IMR-90 (cell line): Measurements from ENCODE around the gene IGHMBP2. TPM values are rescaled to one million over a fixed set of nuclear protein-coding genes. Genes with fewer than 3 reads are reported as not detected.
A peak's percentile ranks its signal among the peaks of the same experiment; 100 is the strongest.

Experiments
- ATAC-seq: fragments of 200-7000 bp; cut with Tn5 transposase; 2 replicates; pipeline ENCODE4 v1.9.1; 2020; ENCODE audit warnings: low read depth, mild to moderate bottlenecking, moderate library complexity
- BruUV-seq: library from RNA; stranded (reverse); fragments of 400-500 nt; replicated peaks from 2 replicates; lab custom pipeline; 2021; lab: Mats Ljungman, UMichigan
- CTCF ChIA-PET: fragments of 300-600 bp; formaldehyde crosslinking; extraction: SDS; loops from one replicate; lab custom pipeline; 2021; ENCODE audit warnings: antibody characterized with exemption; lab: Yijun Ruan, JAX
- POLR2A ChIA-PET: fragments of 300-600 bp; sonication (Branson Sonifier 250); formaldehyde crosslinking; loops from one replicate; lab custom pipeline; 2022; ENCODE audit warnings: antibody characterized with exemption; ENCODE audit not compliant: unreplicated experiment; lab: Charles Lee
- DNase-seq: peaks from one replicate; pipeline ENCODE4 v3.0.0; 2013
- H2AFZ ChIP-seq: replicated peaks from 2 replicates; pipeline ENCODE3; 2013; ENCODE audit warnings: low read length, mild to moderate bottlenecking; ENCODE audit not compliant: poor library complexity
- H2AK5ac ChIP-seq: 2 replicates; pipeline ENCODE4 v1.6.1; 2013; ENCODE audit warnings: low read depth, low read length, inconsistent platforms
- H2AK9ac ChIP-seq: replicated peaks from 2 replicates; pipeline ENCODE3; 2013; ENCODE audit warnings: mild to moderate bottlenecking, low read depth, low read length, moderate library complexity; ENCODE audit not compliant: poor library complexity
- H2BK120ac ChIP-seq: 2 replicates; pipeline ENCODE4 v1.6.1; 2013; ENCODE audit warnings: low read depth, low read length, inconsistent platforms
- H2BK15ac ChIP-seq: 3 replicates; pipeline ENCODE4 v1.6.1; 2013; ENCODE audit warnings: low read depth, low read length, inconsistent platforms
- H2BK20ac ChIP-seq: 2 replicates; pipeline ENCODE4 v1.6.1; 2013; ENCODE audit warnings: low read depth, mild to moderate bottlenecking, inconsistent platforms, low read length, moderate library complexity
- H2BK5ac ChIP-seq: 2 replicates; pipeline ENCODE4 v1.6.1; 2013; ENCODE audit warnings: mild to moderate bottlenecking, low read depth, low read length, inconsistent platforms; ENCODE audit not compliant: poor library complexity, severe bottlenecking
- H3K14ac ChIP-seq: replicated peaks from 2 replicates; pipeline ENCODE4 v1.6.1; 2013; ENCODE audit warnings: low read depth, low read length, inconsistent platforms
- H3K18ac ChIP-seq: 2 replicates; pipeline ENCODE4 v1.6.1; 2013; ENCODE audit warnings: low read depth, low read length, control low read depth
- H3K23ac ChIP-seq: 2 replicates; pipeline ENCODE4 v1.6.1; 2013; ENCODE audit warnings: low read depth, low read length, inconsistent platforms
- H3K27ac ChIP-seq: 2 replicates; pipeline ENCODE4 v1.5.1; 2013; ENCODE audit warnings: mild to moderate bottlenecking, control low read depth, low read length; ENCODE audit not compliant: insufficient read depth
- H3K27me3 ChIP-seq: 2 replicates; pipeline ENCODE4 v1.6.1; 2013; ENCODE audit warnings: low read length; ENCODE audit not compliant: control insufficient read depth, insufficient read depth
- H3K36me3 ChIP-seq: 2 replicates; pipeline ENCODE4 v1.6.1; 2013; ENCODE audit warnings: low read length, mixed read lengths; ENCODE audit not compliant: control insufficient read depth, insufficient read depth
- H3K4ac ChIP-seq: 2 replicates; pipeline ENCODE4 v1.6.1; 2013; ENCODE audit warnings: low read depth, low read length, inconsistent platforms
- H3K4me1 ChIP-seq: 2 replicates; pipeline ENCODE4 v1.6.1; 2013; ENCODE audit warnings: low read length, mixed read lengths; ENCODE audit not compliant: control insufficient read depth, insufficient read depth
- H3K4me2 ChIP-seq: 2 replicates; pipeline ENCODE4 v1.6.1; 2013; ENCODE audit warnings: low read depth, mild to moderate bottlenecking, control low read depth, low read length, moderate library complexity
- H3K4me3 ChIP-seq: 2 replicates; pipeline ENCODE4 v1.5.1; 2013; ENCODE audit warnings: low read depth, mild to moderate bottlenecking, control low read depth, low read length, moderate library complexity; ENCODE audit not compliant: insufficient read depth
- H3K56ac ChIP-seq: 2 replicates; pipeline ENCODE4 v1.6.1; 2013; ENCODE audit warnings: low read length, inconsistent platforms; ENCODE audit not compliant: insufficient read depth; ENCODE audit errors: extremely low read depth
- H3K79me1 ChIP-seq, 2 experiments: 2 replicates each; pipeline ENCODE4 v1.6.1; 2013; ENCODE audit warnings: low read length in 2 of 2, inconsistent platforms in 1 of 2, low read depth in 1 of 2
- H3K9ac ChIP-seq: 2 replicates; pipeline ENCODE4 v1.6.1; 2013; ENCODE audit warnings: low read depth, low read length, control low read depth
- H3K9me1 ChIP-seq: 2 replicates; pipeline ENCODE4 v1.6.1; 2013; ENCODE audit warnings: low read length, inconsistent platforms; ENCODE audit not compliant: insufficient read depth
- H3K9me3 ChIP-seq: 2 replicates; pipeline ENCODE4 v1.6.1; 2013; ENCODE audit warnings: low read length; ENCODE audit not compliant: control insufficient read depth, insufficient read depth
- H4K20me1 ChIP-seq: 2 replicates; pipeline ENCODE4 v1.6.1; 2013; ENCODE audit warnings: low read length, inconsistent platforms; ENCODE audit not compliant: insufficient read depth
- H4K5ac ChIP-seq: 2 replicates; pipeline ENCODE4 v1.6.1; 2013; ENCODE audit warnings: mild to moderate bottlenecking, low read depth, low read length, control low read depth
- H4K8ac ChIP-seq, 2 experiments: 2 replicates each; pipeline ENCODE4 v1.6.1; 2013; ENCODE audit warnings: low read depth in 2 of 2, low read length in 2 of 2, control low read depth in 1 of 2, inconsistent platforms in 1 of 2
- H4K91ac ChIP-seq: 2 replicates; pipeline ENCODE4 v1.6.1; 2013; ENCODE audit warnings: low read depth, low read length, inconsistent platforms; ENCODE audit not compliant: insufficient read depth
- CEBPB ChIP-seq: IDR thresholded peaks from 2 replicates; pipeline ENCODE4 v1.6.1; 2012; ENCODE audit warnings: low read depth, low read length, improper control_type of control experiment
- CHD1 ChIP-seq: IDR thresholded peaks from 2 replicates; pipeline ENCODE4 v1.6.1; 2012; ENCODE audit warnings: low read depth, low read length, improper control_type of control experiment
- FOS ChIP-seq: fragments of 150-350 bp; IDR thresholded peaks from 2 replicates; pipeline ENCODE4 v1.6.1; 2016; ENCODE audit warnings: low read depth, low read length
- MAFK ChIP-seq: IDR thresholded peaks from 2 replicates; pipeline ENCODE4 v1.6.1; 2012; ENCODE audit warnings: low read depth, low read length, improper control_type of control experiment
- RFX5 ChIP-seq: IDR thresholded peaks from 2 replicates; pipeline ENCODE4 v1.8.0; 2012; ENCODE audit warnings: low read depth, mild to moderate bottlenecking, low read length, moderate library complexity
- WGBS, 2 experiments: methylation state at CpG; one replicate each; pipeline versions ENCODE4 v1.1.5 to v1.1.7; 2013; ENCODE audit warnings: missing lambda C conversion rate in 2 of 2; ENCODE audit not compliant: insufficient read length in 1 of 2; ENCODE audit errors: extremely low coverage in 2 of 2; 5-methylcytosine and 5-hydroxymethylcytosine counted together
- dilution Hi-C: fragments of 300-500 bp; cut with HindIII; formaldehyde crosslinking; loops from one replicate; pipeline ENCODE4 v1.14.3; 2018; ENCODE audit warnings: low sequenced_read_pairs; ENCODE audit not compliant: unreplicated experiment
- in situ Hi-C: fragments of 300-500 bp; cut with MboI; formaldehyde crosslinking; loops from 3 replicates; pipeline ENCODE4 v1.14.3; 2019; ENCODE audit warnings: low sequenced_read_pairs, inconsistent platforms, mixed read lengths
- intact Hi-C: fragments of 100-400 bp; cut with micrococcal nuclease; formaldehyde crosslinking; loops from 2 replicates; pipeline ENCODE4 v1.10.0; 2022
- polyA plus RNA-seq, 3 experiments: library from polyadenylated mRNA; depleted of rRNA; stranded (reverse); fragments of >200 nt; gene quantifications; 2 replicates each; pipeline ENCODE4 v1.2.3, GENCODE V29; 2012; ENCODE audit warnings: low replicate concordance in 1 of 3
- total RNA-seq: library from RNA; depleted of rRNA; stranded (reverse); fragments of >200 nt; gene quantifications from 2 replicates; pipeline ENCODE4 v1.2.3, GENCODE V29; 2012
- TF ChIP-seq, protein P1 (sequence below): fragments of 150-350 bp; IDR thresholded peaks from 2 replicates; pipeline ENCODE4 v1.6.1; 2017; ENCODE audit warnings: mild to moderate bottlenecking, antibody characterized with exemption, low read length, low read depth
- TF ChIP-seq, protein P2 (sequence below): fragments of 150-350 bp; IDR thresholded peaks from 2 replicates; pipeline ENCODE4 v1.6.1; 2016; ENCODE audit warnings: low read depth, mild to moderate bottlenecking, low read length, moderate library complexity, borderline replicate concordance

IGHMBP2 gene
- total and polyA plus RNA-seq, 2 of the 4 experiments (the other 2 are of a cell fraction), result 4.5 to 11.1 TPM

GRCh38 chr11:68942095-68942620, 38.5 kb downstream of the IGHMBP2 start:
- Histone ChIP-seq H3K23ac (no peak overlapping the region), H3K14ac (no peak overlapping the region), H3K4me2 (no peak overlapping the region; the same call in 1 of the 2 replicates), H2AK5ac (no peak overlapping the region; the same call in 1 of the 2 replicates), H3K79me1 (no peaks in the 10 kb centered on the region), H3K18ac (peak overlapping the region; percentile 6; the same call in 1 of the 2 replicates), H3K4ac (no peak overlapping the region), H3K9me1 (peaks cover 4% of the 10 kb centered on the region; the same call in 1 of the 2 replicates), H2BK5ac (peak overlapping the region; percentile 7), H4K8ac (no peak overlapping the region), H3K4me1 (peaks cover 18% of the 10 kb centered on the region), H2BK15ac (no peak overlapping the region), H3K27ac (peak overlapping the region; percentile 50; the same call in 1 of the 2 replicates), H4K20me1 (no peaks in the 10 kb centered on the region), H2BK20ac (no peak overlapping the region), H3K36me3 (peaks cover 29% of the 10 kb centered on the region), H4K91ac (no peak overlapping the region), H3K4me3 (no peak overlapping the region), H3K27me3 (no peaks in the 10 kb centered on the region), H3K9me3 (no peaks in the 10 kb centered on the region), H3K56ac (no peak overlapping the region), H2AK9ac (no peak overlapping the region), H2BK120ac (no peak overlapping the region), H3K9ac (no peak overlapping the region), H4K5ac (peak overlapping the region; percentile 39; the same call in 1 of the 2 replicates), H2AFZ (no peak overlapping the region)
- ATAC-seq (peak; percentile 5; the same call in 1 of the 2 replicates), DNase-seq (no peak)
- 77% methylated on average over 3 of the region's 11 CpGs; no CpG with 5 or more reads in 1 of the 2 experiments for WGBS, 2 experiments
- intact Hi-C loops (no loop called here), in situ Hi-C loops (loop anchor here (25.0 kb wide), 1 partner anchor 720 kb away; no protein-coding TSS in a partner anchor), dilution Hi-C loops (no loop called here)
- ChIA-PET CTCF (no interaction called here), POLR2A (no interaction called here)
- no peak for TF ChIP-seq RFX5
- peak; percentile 25; the same call in 1 of the 2 replicates for TF ChIP-seq CEBPB
- TF ChIP-seq, protein P1, sequence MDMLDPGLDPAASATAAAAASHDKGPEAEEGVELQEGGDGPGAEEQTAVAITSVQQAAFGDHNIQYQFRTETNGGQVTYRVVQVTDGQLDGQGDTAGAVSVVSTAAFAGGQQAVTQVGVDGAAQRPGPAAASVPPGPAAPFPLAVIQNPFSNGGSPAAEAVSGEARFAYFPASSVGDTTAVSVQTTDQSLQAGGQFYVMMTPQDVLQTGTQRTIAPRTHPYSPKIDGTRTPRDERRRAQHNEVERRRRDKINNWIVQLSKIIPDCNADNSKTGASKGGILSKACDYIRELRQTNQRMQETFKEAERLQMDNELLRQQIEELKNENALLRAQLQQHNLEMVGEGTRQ, result no peak
- TF ChIP-seq MAFK, result no peak
- TF ChIP-seq FOS, result no peak
- TF ChIP-seq CHD1, result no peak
- TF ChIP-seq, protein P2, sequence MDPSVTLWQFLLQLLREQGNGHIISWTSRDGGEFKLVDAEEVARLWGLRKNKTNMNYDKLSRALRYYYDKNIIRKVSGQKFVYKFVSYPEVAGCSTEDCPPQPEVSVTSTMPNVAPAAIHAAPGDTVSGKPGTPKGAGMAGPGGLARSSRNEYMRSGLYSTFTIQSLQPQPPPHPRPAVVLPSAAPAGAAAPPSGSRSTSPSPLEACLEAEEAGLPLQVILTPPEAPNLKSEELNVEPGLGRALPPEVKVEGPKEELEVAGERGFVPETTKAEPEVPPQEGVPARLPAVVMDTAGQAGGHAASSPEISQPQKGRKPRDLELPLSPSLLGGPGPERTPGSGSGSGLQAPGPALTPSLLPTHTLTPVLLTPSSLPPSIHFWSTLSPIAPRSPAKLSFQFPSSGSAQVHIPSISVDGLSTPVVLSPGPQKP, result no peak
- BruUV-seq, result no TSS peak
